ENCODE measurements around the gene SRA1. TPM values are rescaled to one million over a fixed set of nuclear protein-coding genes. Genes with fewer than 3 reads are reported as not detected.
A peak's percentile ranks its signal among the peaks of the same experiment; 100 is the strongest.

Gene SRA1
- total RNA-seq, 1 donor from 2014 or later = 27.4 TPM

- ATAC-seq (peak; percentile 24), DNase-seq (no peak)
- intact Hi-C loops (cut with micrococcal nuclease) = loop anchor here (10.0 kb wide), 1 partner anchor 61 kb away; the partner anchor contains the start of genes CD14 and TMCO6
Measured at GRCh38 chr5:140574165-140574564, 16.9 kb upstream of the SRA1 start.

- ATAC-seq (no peak), DNase-seq (no peak)
- intact Hi-C loops (cut with micrococcal nuclease) = loop anchor here (10.0 kb wide), 1 partner anchor 61 kb away; the partner anchor contains the start of genes CD14 and TMCO6
Measured at GRCh38 chr5:140573683-140574082, 16.4 kb upstream of the SRA1 start.

- intact Hi-C loops (cut with micrococcal nuclease) = loop anchor here (10.0 kb wide), 1 partner anchor 64 kb away; the partner anchor contains the start of genes CD14 and TMCO6
- DNase-seq = peak; percentile 67
- ATAC-seq = peak; percentile 50
Measured at GRCh38 chr5:140571105-140571504, 13.8 kb upstream of the SRA1 start.

- ATAC-seq = no peak
- intact Hi-C loops (cut with micrococcal nuclease) = loop anchor here (10.0 kb wide), 1 partner anchor 64 kb away; the partner anchor contains the start of genes CD14 and TMCO6
- no peak for DNase-seq
Measured at GRCh38 chr5:140570488-140570887, 13.2 kb upstream of the SRA1 start.

GRCh38 chr5:140570058-140570457, 12.8 kb upstream of the SRA1 start:
- ATAC-seq = no peak
- DNase-seq = no peak
- intact Hi-C loops (cut with micrococcal nuclease) = loop anchor here (10.0 kb wide), 1 partner anchor 65 kb away; the partner anchor contains the start of genes CD14 and TMCO6

GRCh38 chr5:140569197-140569596, 11.9 kb upstream of the SRA1 start:
- intact Hi-C loops (cut with micrococcal nuclease) = no loop called here
- ATAC-seq (no peak), DNase-seq (no peak)

GRCh38 chr5:140568443-140569063, 11.3 kb upstream of the SRA1 start:
- intact Hi-C loops (cut with micrococcal nuclease) = no loop called here
- no peak for ATAC-seq
- DNase-seq = no peak

GRCh38 chr5:140567871-140568270, 10.6 kb upstream of the SRA1 start:
- intact Hi-C loops (cut with micrococcal nuclease) = no loop called here
- ATAC-seq (no peak), DNase-seq (no peak)

GRCh38 chr5:140567136-140567818, 10.0 kb upstream of the SRA1 start:
- no peak for ATAC-seq
- intact Hi-C loops (cut with micrococcal nuclease) = no loop called here

GRCh38 chr5:140566665-140567064, 9.4 kb upstream of the SRA1 start:
- ATAC-seq (no peak), DNase-seq (no peak)
- intact Hi-C loops (cut with micrococcal nuclease) = no loop called here

More at GRCh38 chr5:140567136-140567818, 10.0 kb upstream of the SRA1 start:
- no peak for DNase-seq

GRCh38 chr5:140565780-140566095, 8.5 kb upstream of the SRA1 start:
- intact Hi-C loops (cut with micrococcal nuclease) = no loop called here
- ATAC-seq (no peak), DNase-seq (no peak)

- intact Hi-C loops (cut with micrococcal nuclease) = no loop called here
- DNase-seq (no peak), ATAC-seq (no peak)
Measured at GRCh38 chr5:140565024-140565779, 7.9 kb upstream of the SRA1 start.

GRCh38 chr5:140564196-140565023, 7.1 kb upstream of the SRA1 start, which contains the start of the genes APBB3 and SLC35A4:
Gene APBB3 (minus strand): TSS chr5:140564598. CDS start chr5:140564245, 353 bp downstream.
Gene SLC35A4 (plus strand): TSS chr5:140564828. CDS start chr5:140567170, 2,342 bp downstream.
- peak; percentile 94 for ATAC-seq
- DNase-seq = peak; percentile 96
- intact Hi-C loops (cut with micrococcal nuclease) = no loop called here

- DNase-seq = no peak
- no peak for ATAC-seq
- intact Hi-C loops (cut with micrococcal nuclease) = no loop called here
Measured at GRCh38 chr5:140563596-140563995, 6.3 kb upstream of the SRA1 start.

GRCh38 chr5:140561753-140562523, 4.7 kb upstream of the SRA1 start:
- DNase-seq (no peak), ATAC-seq (no peak)
- intact Hi-C loops (cut with micrococcal nuclease) = no loop called here

- ATAC-seq (no peak), DNase-seq (no peak)
- intact Hi-C loops (cut with micrococcal nuclease) = no loop called here
Measured at GRCh38 chr5:140560227-140560626, 3.0 kb upstream of the SRA1 start.

GRCh38 chr5:140558542-140558941, 1.3 kb upstream of the SRA1 start:
- DNase-seq (no peak), ATAC-seq (no peak)
- intact Hi-C loops (cut with micrococcal nuclease) = no loop called here

- no peak for DNase-seq
- no peak for ATAC-seq
- intact Hi-C loops (cut with micrococcal nuclease) = no loop called here
Measured at GRCh38 chr5:140557965-140558364, 692 bp upstream of the SRA1 start.
